Stomach (tissue), 9 donors: ENCODE results near the gene PLEKHG4B. TPM values are rescaled to one million over a fixed set of nuclear protein-coding genes. Genes with fewer than 3 reads are reported as not detected.
"Not testable (repeated sequence)": the region's sequence is repeated elsewhere in the genome, so short reads cannot be mapped to it uniquely, and the experiment has no call there.

Source experiments
- DNase-seq, 2 donors: peaks; one replicate each; pipeline versions ENCODE4 v3.0.0 to v3.0.0-alpha.2; 2013 to 2019
- H3K27ac ChIP-seq, 5 donors: fragments of 200-600 bp in 4 of 5; sonication (generic) in 4 of 5; one replicate each; pipeline ENCODE4 v1.5.1; 2013 to 2019; ENCODE audit warnings: mild to moderate bottlenecking in 1 of 5, moderate library complexity in 1 of 5
- H3K27me3 ChIP-seq, 3 donors: fragments of 200-600 bp; sonication (generic); one replicate each; pipeline ENCODE4 v1.5.1; 2017 to 2019; ENCODE audit warnings: mixed run types in 1 of 3
- H3K36me3 ChIP-seq, 4 donors: fragments of 200-600 bp; sonication (generic); 1 replicate in 3 of 4; 2 replicates in 1 of 4; pipeline ENCODE4 v1.5.1; 2016 to 2019
- H3K4me1 ChIP-seq, 4 donors: fragments of 200-600 bp; sonication (generic); one replicate each; pipeline ENCODE4 v1.5.1; 2016 to 2019
- H3K4me3 ChIP-seq, 4 donors: fragments of 200-600 bp; sonication (generic) in 3 of 4; one replicate each; pipeline ENCODE4 v1.5.1; 2016 to 2019; ENCODE audit warnings: mild to moderate bottlenecking in 1 of 4
- H3K9me3 ChIP-seq, 4 donors: fragments of 200-600 bp; sonication (generic); one replicate each; pipeline ENCODE4 v1.5.1; 2016 to 2019
- EP300 ChIP-seq: sonication (generic); formaldehyde crosslinking; IDR thresholded peaks from one replicate; pipeline ENCODE4 v1.6.1; 2017; ENCODE audit warnings: antibody characterized with exemption
- POLR2A ChIP-seq, 4 donors: fragments of 450-650 bp; IDR thresholded peaks; one replicate each; pipeline ENCODE4 v1.6.1; 2016; ENCODE audit warnings: antibody characterized with exemption in 4 of 4, control low read depth in 2 of 4, mild to moderate bottlenecking in 1 of 4, moderate library complexity in 1 of 4
- POLR2AphosphoS5 ChIP-seq, 3 donors: sonication (generic); formaldehyde crosslinking; IDR thresholded peaks; one replicate each; pipeline ENCODE4 v1.6.1; 2016; ENCODE audit warnings: antibody characterized with exemption in 3 of 3
- WGBS, 5 donors: extraction: QIAGEN DNeasy Blood & Tissue Kit in 3 of 5; methylation state at CpG; one replicate each; pipeline versions ENCODE4 v1.1.5 to v1.1.7; 2013 to 2018; 5-methylcytosine and 5-hydroxymethylcytosine counted together
- intact Hi-C: fragments of 100-400 bp; cut with DNase I; formaldehyde crosslinking; loops from one replicate; pipeline ENCODE4 v1.15.1; 2023; ENCODE audit warnings: low total_unique reads
- polyA plus RNA-seq, 3 donors: library from polyadenylated mRNA; stranded (reverse); fragments of 200-250 nt; gene quantifications; one replicate each; pipeline ENCODE4 v1.2.3, GENCODE V29; 2013
- total RNA-seq, 5 donors: library from RNA; depleted of rRNA; stranded (reverse); fragments of >200 nt; gene quantifications; one replicate each; pipeline versions ENCODE4 v1.1.0 to v1.2.3, GENCODE V29; 2014 to 2016
- TF ChIP-seq, protein P1 (sequence below), 7 experiments: fragments of 450-650 bp in 4 of 7; fragments of 200-600 bp in 3 of 7; sonication (generic) in 3 of 7; IDR thresholded peaks; one replicate each; pipeline ENCODE4 v1.5.1; 2016 to 2019; ENCODE audit warnings: antibody characterized with exemption in 7 of 7, control low read depth in 2 of 7, mild to moderate bottlenecking in 1 of 7
- donor health status: healthy with polysubstance abuse.
- donor health status: Bipolar disorder and iron deficiency.
- donor health status: healthy.

The PLEKHG4B gene
- total and polyA plus RNA-seq, 8 donors, result 0.15 to 4.3 (median 1.8) TPM; not detected in 1

- peak overlapping the region; percentile 89 to 98 (median 98) for H3K4me3 ChIP-seq
- no peaks in the 10 kb centered on the region for H3K27me3 ChIP-seq
- peaks cover 0 to 13% (median 10%) of the 10 kb centered on the region in 4 donors for H3K36me3 ChIP-seq
- intact Hi-C loops, result no loop called here
- DNase-seq, result peak; percentile 56 to 65
- no peaks in the 10 kb centered on the region for H3K9me3 ChIP-seq
- H3K4me1 ChIP-seq, result peaks cover 11 to 70% (median 41%) of the 10 kb centered on the region in 4 donors
- no peak for TF ChIP-seq POLR2A (IDR thresholded peaks at IDR 0.05)
- TF ChIP-seq POLR2AphosphoS5 (IDR thresholded peaks at IDR 0.05), result no peak
- TF ChIP-seq, protein P1, sequence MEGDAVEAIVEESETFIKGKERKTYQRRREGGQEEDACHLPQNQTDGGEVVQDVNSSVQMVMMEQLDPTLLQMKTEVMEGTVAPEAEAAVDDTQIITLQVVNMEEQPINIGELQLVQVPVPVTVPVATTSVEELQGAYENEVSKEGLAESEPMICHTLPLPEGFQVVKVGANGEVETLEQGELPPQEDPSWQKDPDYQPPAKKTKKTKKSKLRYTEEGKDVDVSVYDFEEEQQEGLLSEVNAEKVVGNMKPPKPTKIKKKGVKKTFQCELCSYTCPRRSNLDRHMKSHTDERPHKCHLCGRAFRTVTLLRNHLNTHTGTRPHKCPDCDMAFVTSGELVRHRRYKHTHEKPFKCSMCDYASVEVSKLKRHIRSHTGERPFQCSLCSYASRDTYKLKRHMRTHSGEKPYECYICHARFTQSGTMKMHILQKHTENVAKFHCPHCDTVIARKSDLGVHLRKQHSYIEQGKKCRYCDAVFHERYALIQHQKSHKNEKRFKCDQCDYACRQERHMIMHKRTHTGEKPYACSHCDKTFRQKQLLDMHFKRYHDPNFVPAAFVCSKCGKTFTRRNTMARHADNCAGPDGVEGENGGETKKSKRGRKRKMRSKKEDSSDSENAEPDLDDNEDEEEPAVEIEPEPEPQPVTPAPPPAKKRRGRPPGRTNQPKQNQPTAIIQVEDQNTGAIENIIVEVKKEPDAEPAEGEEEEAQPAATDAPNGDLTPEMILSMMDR (IDR thresholded peaks at IDR 0.05), result no peak
- no peak for TF ChIP-seq EP300
- H3K27ac ChIP-seq, result peak overlapping the region; percentile 88 to 94 (median 93)
- whole genome bisulfite sequencing, 5 donors, result 0 to 1% (median 0%) methylated on average over 28 to 73 of the region's 73 CpGs
Measured at GRCh38 chr5:218457-219291, 126.7 kb downstream of the PLEKHG4B start.

DNA sequence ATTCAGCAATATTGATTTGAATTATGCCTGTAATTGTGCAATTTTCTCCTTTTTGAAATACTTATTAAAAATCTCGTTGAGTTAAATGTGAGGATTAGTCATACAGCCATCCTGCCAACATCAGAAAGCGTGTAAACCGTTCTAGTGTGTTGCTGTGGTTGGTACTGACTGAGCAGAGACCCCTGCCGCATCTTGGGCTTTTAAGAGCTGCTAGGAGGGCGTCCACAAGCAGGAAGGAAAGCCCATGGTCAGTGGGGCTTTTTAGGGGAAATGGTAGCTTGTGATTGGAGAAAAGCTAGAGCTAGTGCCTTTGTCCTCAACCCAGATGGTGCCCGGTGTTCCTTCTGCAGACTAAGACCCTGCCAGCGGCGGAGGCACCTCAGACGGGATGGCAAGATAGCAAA, 127.5 kb downstream of the PLEKHG4B start:
- peak in 1 of 2 donors; percentile 24 for DNase-seq
- intact Hi-C loops, result no loop called here
- Histone ChIP-seq H3K4me3 (peak overlapping the region; percentile 89 to 98 (median 98)), H3K36me3 (peaks cover 8 to 13% (median 10%) of the 10 kb centered on the region in 4 donors), H3K27ac (peak overlapping the region; percentile 50 to 94 (median 93)), H3K9me3 (no peaks in the 10 kb centered on the region), H3K4me1 (peaks cover 11 to 64% (median 40%) of the 10 kb centered on the region in 4 donors), H3K27me3 (no peaks in the 10 kb centered on the region)
- no peak for TF ChIP-seq POLR2A (IDR thresholded peaks at IDR 0.05)
- TF ChIP-seq POLR2AphosphoS5 (IDR thresholded peaks at IDR 0.05), result no peak
- TF ChIP-seq, protein P1 (IDR thresholded peaks at IDR 0.05), result no peak
- WGBS, 5 donors, result 4 to 16% (median 9%) methylated on average over 9 of the region's 9 CpGs

GRCh38 chr5:219991-220390, 128.0 kb downstream of the PLEKHG4B start:
- TF ChIP-seq, protein P1 (IDR thresholded peaks at IDR 0.05), result no peak
- no peak for TF ChIP-seq POLR2A (IDR thresholded peaks at IDR 0.05)
- no peak for TF ChIP-seq EP300
- TF ChIP-seq POLR2AphosphoS5 (IDR thresholded peaks at IDR 0.05), result no peak
- intact Hi-C loops, result no loop called here
- DNase-seq, result peak in 1 of 2 donors; percentile 25
- H3K36me3 ChIP-seq, result peaks cover 13 to 14% (median 13%) of the 10 kb centered on the region in 4 donors
- H3K4me3 ChIP-seq, result peak overlapping the region; percentile 89 to 98 (median 98)
- H3K4me1 ChIP-seq, result peaks cover 11 to 58% (median 38%) of the 10 kb centered on the region in 4 donors
- 9 to 21% (median 17%) methylated on average over 4 of the region's 4 CpGs for WGBS, 5 donors
- no peaks in the 10 kb centered on the region for H3K9me3 ChIP-seq
- no peaks in the 10 kb centered on the region for H3K27me3 ChIP-seq
- peak overlapping the region in 4 of 5 donors; percentile 91 to 94 (median 93) for H3K27ac ChIP-seq

GRCh38 chr5:222951-223715, 131.2 kb downstream of the PLEKHG4B start:
- DNase-seq, H3K27me3 ChIP-seq, intact Hi-C loops, H3K4me3 ChIP-seq, H3K27ac ChIP-seq, H3K9me3 ChIP-seq: not testable (repeated sequence)
- Histone ChIP-seq H3K36me3 (peaks cover 42 to 46% (median 44%) of the 10 kb centered on the region in 4 donors), H3K4me1 (peaks cover 6 to 44% (median 31%) of the 10 kb centered on the region in 4 donors)
- WGBS, 5 donors, result 40 to 55% (median 44%) methylated on average over 6 of the region's 6 CpGs
